GM10266 (cell line): ENCODE results near the gene FILIP1.

Experiments
- DNase-seq: peaks from one replicate; pipeline ENCODE4 v3.0.0; 2012; ENCODE audit errors: extremely low spot score
- CTCF ChIP-seq: IDR thresholded peaks from 2 replicates; pipeline ENCODE4 v1.5.1; 2012; ENCODE audit warnings: mild to moderate bottlenecking, low read depth; ENCODE audit not compliant: control insufficient read depth, insufficient read depth; ENCODE audit errors: missing control alignments

Gene FILIP1

GRCh38 chr6:75528423-75528822, 34.8 kb upstream of the FILIP1 start:
- DNase-seq, result no peak
- TF ChIP-seq CTCF, result no peak

GRCh38 chr6:75526502-75527127, 33.0 kb upstream of the FILIP1 start:
- peak; percentile 80 for TF ChIP-seq CTCF
- DNase-seq, result peak; percentile 39

GRCh38 chr6:75525682-75526081, 32.1 kb upstream of the FILIP1 start:
- no peak for TF ChIP-seq CTCF
- DNase-seq, result no peak

GRCh38 chr6:75524322-75524972, 30.8 kb upstream of the FILIP1 start:
- DNase-seq, result no peak
- TF ChIP-seq CTCF, result no peak

GRCh38 chr6:75516757-75517156, 23.2 kb upstream of the FILIP1 start:
- no peak for DNase-seq

GRCh38 chr6:75512591-75512990, 19.0 kb upstream of the FILIP1 start:
- no peak for DNase-seq
- TF ChIP-seq CTCF, result no peak

More at GRCh38 chr6:75516757-75517156, 23.2 kb upstream of the FILIP1 start:
- TF ChIP-seq CTCF, result no peak

GRCh38 chr6:75505424-75505823, 11.8 kb upstream of the FILIP1 start:
- TF ChIP-seq CTCF, result no peak
- DNase-seq, result no peak
